ENCODE results near the gene KIF26B. TPM values are rescaled to one million over a fixed set of nuclear protein-coding genes. Genes with fewer than 3 reads are reported as not detected.

KIF26B gene
- total and polyA plus RNA-seq, 2 experiments from 2014 or later: 0.03 to 0.76 TPM

DNA sequence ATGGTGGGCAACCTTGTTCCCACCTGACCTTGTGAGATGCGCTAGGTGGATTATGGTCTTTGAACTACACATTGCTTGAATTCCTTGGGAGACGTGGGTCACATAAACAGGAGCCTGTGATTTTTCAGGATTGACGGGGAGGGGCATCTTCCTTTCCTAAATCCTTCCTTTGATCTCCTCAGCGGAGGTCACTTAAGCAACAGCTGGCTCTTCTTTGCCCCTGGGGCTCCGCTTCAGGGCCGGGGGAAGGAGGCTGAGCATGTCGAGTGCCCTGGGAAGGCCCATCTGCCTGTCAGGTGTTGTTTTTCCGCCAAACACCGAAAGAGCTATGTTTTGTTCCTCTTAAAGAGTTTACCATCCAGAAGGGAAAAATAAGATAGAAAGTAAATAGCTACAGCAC, 40.6 kb downstream of the KIF26B start (continued):
- TF ChIP-seq, protein P1, sequence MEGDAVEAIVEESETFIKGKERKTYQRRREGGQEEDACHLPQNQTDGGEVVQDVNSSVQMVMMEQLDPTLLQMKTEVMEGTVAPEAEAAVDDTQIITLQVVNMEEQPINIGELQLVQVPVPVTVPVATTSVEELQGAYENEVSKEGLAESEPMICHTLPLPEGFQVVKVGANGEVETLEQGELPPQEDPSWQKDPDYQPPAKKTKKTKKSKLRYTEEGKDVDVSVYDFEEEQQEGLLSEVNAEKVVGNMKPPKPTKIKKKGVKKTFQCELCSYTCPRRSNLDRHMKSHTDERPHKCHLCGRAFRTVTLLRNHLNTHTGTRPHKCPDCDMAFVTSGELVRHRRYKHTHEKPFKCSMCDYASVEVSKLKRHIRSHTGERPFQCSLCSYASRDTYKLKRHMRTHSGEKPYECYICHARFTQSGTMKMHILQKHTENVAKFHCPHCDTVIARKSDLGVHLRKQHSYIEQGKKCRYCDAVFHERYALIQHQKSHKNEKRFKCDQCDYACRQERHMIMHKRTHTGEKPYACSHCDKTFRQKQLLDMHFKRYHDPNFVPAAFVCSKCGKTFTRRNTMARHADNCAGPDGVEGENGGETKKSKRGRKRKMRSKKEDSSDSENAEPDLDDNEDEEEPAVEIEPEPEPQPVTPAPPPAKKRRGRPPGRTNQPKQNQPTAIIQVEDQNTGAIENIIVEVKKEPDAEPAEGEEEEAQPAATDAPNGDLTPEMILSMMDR (conservative IDR thresholded peaks at IDR 0.05; ENCODE audit: low read depth in 2 of 2): no peak
- no peak for TF ChIP-seq EZH2 (IDR thresholded peaks at IDR 0.05; ENCODE audit: low read depth, unreplicated experiment)
- no peak for TF ChIP-seq NANOG (IDR thresholded peaks at IDR 0.05; ENCODE audit: borderline replicate concordance)
- TF ChIP-seq, protein P2, sequence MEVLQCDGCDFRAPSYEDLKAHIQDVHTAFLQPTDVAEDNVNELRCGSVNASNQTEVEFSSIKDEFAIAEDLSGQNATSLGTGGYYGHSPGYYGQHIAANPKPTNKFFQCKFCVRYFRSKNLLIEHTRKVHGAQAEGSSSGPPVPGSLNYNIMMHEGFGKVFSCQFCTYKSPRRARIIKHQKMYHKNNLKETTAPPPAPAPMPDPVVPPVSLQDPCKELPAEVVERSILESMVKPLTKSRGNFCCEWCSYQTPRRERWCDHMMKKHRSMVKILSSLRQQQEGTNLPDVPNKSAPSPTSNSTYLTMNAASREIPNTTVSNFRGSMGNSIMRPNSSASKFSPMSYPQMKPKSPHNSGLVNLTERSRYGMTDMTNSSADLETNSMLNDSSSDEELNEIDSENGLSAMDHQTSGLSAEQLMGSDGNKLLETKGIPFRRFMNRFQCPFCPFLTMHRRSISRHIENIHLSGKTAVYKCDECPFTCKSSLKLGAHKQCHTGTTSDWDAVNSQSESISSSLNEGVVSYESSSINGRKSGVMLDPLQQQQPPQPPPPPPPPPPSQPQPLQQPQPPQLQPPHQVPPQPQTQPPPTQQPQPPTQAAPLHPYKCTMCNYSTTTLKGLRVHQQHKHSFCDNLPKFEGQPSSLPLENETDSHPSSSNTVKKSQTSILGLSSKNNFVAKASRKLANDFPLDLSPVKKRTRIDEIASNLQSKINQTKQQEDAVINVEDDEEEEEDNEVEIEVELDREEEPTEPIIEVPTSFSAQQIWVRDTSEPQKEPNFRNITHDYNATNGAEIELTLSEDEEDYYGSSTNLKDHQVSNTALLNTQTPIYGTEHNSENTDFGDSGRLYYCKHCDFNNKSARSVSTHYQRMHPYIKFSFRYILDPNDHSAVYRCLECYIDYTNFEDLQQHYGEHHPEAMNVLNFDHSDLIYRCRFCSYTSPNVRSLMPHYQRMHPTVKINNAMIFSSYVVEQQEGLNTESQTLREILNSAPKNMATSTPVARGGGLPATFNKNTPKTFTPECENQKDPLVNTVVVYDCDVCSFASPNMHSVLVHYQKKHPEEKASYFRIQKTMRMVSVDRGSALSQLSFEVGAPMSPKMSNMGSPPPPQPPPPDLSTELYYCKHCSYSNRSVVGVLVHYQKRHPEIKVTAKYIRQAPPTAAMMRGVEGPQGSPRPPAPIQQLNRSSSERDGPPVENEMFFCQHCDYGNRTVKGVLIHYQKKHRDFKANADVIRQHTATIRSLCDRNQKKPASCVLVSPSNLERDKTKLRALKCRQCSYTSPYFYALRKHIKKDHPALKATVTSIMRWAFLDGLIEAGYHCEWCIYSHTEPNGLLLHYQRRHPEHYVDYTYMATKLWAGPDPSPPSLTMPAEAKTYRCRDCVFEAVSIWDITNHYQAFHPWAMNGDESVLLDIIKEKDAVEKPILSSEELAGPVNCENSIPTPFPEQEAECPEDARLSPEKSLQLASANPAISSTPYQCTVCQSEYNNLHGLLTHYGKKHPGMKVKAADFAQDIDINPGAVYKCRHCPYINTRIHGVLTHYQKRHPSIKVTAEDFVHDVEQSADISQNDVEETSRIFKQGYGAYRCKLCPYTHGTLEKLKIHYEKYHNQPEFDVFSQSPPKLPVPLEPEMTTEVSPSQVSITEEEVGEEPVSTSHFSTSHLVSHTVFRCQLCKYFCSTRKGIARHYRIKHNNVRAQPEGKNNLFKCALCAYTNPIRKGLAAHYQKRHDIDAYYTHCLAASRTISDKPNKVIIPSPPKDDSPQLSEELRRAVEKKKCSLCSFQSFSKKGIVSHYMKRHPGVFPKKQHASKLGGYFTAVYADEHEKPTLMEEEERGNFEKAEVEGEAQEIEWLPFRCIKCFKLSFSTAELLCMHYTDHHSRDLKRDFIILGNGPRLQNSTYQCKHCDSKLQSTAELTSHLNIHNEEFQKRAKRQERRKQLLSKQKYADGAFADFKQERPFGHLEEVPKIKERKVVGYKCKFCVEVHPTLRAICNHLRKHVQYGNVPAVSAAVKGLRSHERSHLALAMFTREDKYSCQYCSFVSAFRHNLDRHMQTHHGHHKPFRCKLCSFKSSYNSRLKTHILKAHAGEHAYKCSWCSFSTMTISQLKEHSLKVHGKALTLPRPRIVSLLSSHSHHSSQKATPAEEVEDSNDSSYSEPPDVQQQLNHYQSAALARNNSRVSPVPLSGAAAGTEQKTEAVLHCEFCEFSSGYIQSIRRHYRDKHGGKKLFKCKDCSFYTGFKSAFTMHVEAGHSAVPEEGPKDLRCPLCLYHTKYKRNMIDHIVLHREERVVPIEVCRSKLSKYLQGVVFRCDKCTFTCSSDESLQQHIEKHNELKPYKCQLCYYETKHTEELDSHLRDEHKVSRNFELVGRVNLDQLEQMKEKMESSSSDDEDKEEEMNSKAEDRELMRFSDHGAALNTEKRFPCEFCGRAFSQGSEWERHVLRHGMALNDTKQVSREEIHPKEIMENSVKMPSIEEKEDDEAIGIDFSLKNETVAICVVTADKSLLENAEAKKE (CRISPR knock-in tag; IDR thresholded peaks at IDR 0.05): no peak

DNA sequence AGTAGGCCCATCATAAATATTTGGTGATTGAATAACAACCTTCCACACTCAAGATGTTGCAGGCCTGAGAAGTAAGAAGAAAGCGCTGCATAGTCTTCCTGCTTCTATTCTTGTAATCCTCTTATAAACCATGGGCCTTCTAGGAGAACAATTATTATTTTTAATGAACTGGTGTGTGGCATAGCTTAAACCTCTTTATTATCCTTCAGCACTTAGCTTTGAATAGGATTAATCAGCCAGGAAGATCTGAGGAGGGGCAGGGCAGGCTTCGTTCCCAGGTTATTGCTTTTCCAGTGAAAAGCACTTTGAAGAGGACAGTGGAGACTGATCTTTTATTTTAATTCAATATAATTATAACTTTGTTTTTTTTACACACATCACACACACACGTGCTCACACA, 42.3 kb downstream of the KIF26B start:
- Histone ChIP-seq H3K27me3 (ENCODE audit: insufficient read depth) (no peaks in the 10 kb centered on the region), H2AFZ (no peak overlapping the region), H3K4me3 (no peak overlapping the region), H3K27ac (ENCODE audit: low read depth) (no peak overlapping the region), H3K79me2 (replicated peaks; ENCODE audit: insufficient read depth) (no peaks in the 10 kb centered on the region), H3K36me3 (ENCODE audit: insufficient read depth) (no peaks in the 10 kb centered on the region), H3K4me1 (ENCODE audit: insufficient read depth) (peaks cover 18% of the 10 kb centered on the region), H3K4me2 (no peak overlapping the region), H3F3A (replicated peaks; ENCODE audit: low read depth) (no peaks in the 10 kb centered on the region), H3K9me2 (ENCODE audit: insufficient read depth) (no peaks in the 10 kb centered on the region), H4K20me1 (replicated peaks; ENCODE audit: insufficient read depth) (no peaks in the 10 kb centered on the region)
- H3K27ac Mint-ChIP-seq: no peak overlapping the region
- ATAC-seq (no peak), DNase-seq (ENCODE audit: low spot score) (no peak)
- H3K4me1 Mint-ChIP-seq: peaks cover 46% of the 10 kb centered on the region
- no peaks in the 10 kb centered on the region for H3K36me3 Mint-ChIP-seq (ENCODE audit: low read depth)
- peaks cover 8% of the 10 kb centered on the region for H3K27me3 Mint-ChIP-seq (ENCODE audit: insufficient read depth, low read depth, poor library complexity)
- H3K9me3 Mint-ChIP-seq: no peaks in the 10 kb centered on the region
- no peak overlapping the region for H3K4me3 Mint-ChIP-seq
- TF ChIP-seq STAT1 (IDR thresholded peaks at IDR 0.05; ENCODE audit: unreplicated experiment) (no peak), CREB1 (CRISPR knock-in tag; IDR thresholded peaks at IDR 0.05; ENCODE audit: low read depth) (no peak), EZH2phosphoT487 (IDR thresholded peaks at IDR 0.05; ENCODE audit: unreplicated experiment) (no peak)
- TF ChIP-seq, protein P2 (CRISPR knock-in tag; IDR thresholded peaks at IDR 0.05): no peak
